Measurements from ENCODE around the gene NAPEPLD. TPM values are rescaled to one million over a fixed set of nuclear protein-coding genes. Genes with fewer than 3 reads are reported as not detected.
"Not testable (repeated sequence)": the region's sequence is repeated elsewhere in the genome, so short reads cannot be mapped to it uniquely, and the experiment has no call there.

The NAPEPLD gene
- total and polyA plus RNA-seq, 7 donors: 11.0 to 26.8 (median 12.2) TPM

DNA sequence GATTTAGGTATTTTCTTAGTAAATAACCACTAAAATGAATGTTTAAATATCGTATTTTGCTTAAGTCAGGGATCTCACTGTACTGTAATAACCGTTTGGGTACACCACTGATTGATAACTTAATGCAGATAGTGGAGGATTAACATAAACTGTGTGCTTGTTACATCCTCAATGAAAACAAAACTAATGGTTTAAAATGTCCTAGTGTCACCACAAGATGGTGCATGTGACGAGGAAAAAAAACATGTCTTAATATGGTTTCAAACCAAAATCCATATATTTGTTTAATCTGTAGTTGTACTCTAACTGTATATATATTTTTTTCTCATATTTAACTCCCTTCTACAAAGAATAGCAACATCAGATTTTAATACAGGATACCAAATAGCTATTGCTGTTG lies 54.8 kb downstream of the NAPEPLD start:
- Histone ChIP-seq H3K27ac (no peak overlapping the region), H3K27me3 (no peaks in the 10 kb centered on the region), H3K4me1 (no peaks in the 10 kb centered on the region), H3K36me3 (peaks cover 0 to 64% (median 5%) of the 10 kb centered on the region in 4 donors), H3K9me3 (no peaks in the 10 kb centered on the region), H3K4me3 (no peak overlapping the region)
- TF ChIP-seq EP300 (IDR thresholded peaks at IDR 0.05) (no peak), POLR2AphosphoS5 (IDR thresholded peaks at IDR 0.05) (no peak), POLR2A (IDR thresholded peaks at IDR 0.05) (no peak)
- TF ChIP-seq, protein P1, sequence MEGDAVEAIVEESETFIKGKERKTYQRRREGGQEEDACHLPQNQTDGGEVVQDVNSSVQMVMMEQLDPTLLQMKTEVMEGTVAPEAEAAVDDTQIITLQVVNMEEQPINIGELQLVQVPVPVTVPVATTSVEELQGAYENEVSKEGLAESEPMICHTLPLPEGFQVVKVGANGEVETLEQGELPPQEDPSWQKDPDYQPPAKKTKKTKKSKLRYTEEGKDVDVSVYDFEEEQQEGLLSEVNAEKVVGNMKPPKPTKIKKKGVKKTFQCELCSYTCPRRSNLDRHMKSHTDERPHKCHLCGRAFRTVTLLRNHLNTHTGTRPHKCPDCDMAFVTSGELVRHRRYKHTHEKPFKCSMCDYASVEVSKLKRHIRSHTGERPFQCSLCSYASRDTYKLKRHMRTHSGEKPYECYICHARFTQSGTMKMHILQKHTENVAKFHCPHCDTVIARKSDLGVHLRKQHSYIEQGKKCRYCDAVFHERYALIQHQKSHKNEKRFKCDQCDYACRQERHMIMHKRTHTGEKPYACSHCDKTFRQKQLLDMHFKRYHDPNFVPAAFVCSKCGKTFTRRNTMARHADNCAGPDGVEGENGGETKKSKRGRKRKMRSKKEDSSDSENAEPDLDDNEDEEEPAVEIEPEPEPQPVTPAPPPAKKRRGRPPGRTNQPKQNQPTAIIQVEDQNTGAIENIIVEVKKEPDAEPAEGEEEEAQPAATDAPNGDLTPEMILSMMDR (IDR thresholded peaks at IDR 0.05): no peak
- 26 to 63% methylated on average over 3 of the region's 3 CpGs for WGBS, 2 donors
- no peak for DNase-seq
- intact Hi-C loops (cut with DNase I): no loop called here

DNA sequence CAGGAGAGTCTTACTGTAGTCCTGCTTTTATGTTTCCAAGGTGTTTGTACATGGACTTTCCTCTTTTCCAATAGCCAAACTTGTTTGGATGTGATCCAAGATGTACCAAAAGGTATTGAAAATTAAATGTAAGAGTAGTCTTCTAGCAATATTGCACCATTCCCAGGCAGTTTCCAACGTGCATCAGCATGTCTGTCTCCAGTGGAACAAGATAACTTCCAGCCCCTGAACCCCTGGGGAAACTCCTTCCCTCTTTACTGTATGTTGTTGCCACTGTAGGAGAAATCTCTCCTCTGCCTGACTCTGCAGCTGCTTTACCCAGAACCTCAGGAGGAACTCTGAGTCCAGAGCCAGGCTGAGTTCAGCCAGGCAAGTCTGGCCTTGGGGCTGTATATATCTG lies 55.5 kb downstream of the NAPEPLD start:
- intact Hi-C loops (cut with DNase I): no loop called here
- no peaks in the 10 kb centered on the region for H3K9me3 ChIP-seq
- no peak for DNase-seq
- no peak for TF ChIP-seq POLR2A (IDR thresholded peaks at IDR 0.05)
- TF ChIP-seq POLR2AphosphoS5 (IDR thresholded peaks at IDR 0.05): no peak
- TF ChIP-seq, protein P1 (IDR thresholded peaks at IDR 0.05): no peak
- TF ChIP-seq EP300 (IDR thresholded peaks at IDR 0.05): no peak
- peaks cover 0 to 71% (median 8%) of the 10 kb centered on the region in 4 donors for H3K36me3 ChIP-seq
- H3K27ac ChIP-seq: no peak overlapping the region
- no peaks in the 10 kb centered on the region for H3K4me1 ChIP-seq
- 52 to 67% methylated on average over 1 of the region's 1 CpG for WGBS, 2 donors
- H3K27me3 ChIP-seq: no peaks in the 10 kb centered on the region
- no peak overlapping the region for H3K4me3 ChIP-seq

DNA sequence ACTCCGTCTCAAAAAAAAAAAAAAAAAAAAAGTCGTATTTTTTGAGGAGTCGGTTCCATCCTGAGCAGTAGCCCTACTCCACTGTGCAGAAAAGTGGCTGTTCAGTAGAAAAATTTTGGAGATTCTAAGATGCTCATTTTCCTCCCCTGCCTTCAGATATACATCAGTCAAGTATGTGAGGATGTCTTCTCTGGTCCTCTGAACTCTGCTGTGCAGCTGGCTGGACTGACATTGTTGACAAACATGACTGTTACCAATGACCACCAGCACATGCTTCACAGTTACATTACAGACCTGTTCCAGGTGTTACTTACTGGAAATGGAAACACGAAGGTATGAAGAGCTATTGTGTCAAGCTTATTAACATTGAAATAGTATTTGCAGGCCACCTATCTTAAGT lies 56.6 kb downstream of the NAPEPLD start:
- H3K9me3 ChIP-seq; H3K4me3 ChIP-seq; intact Hi-C loops (cut with DNase I); DNase-seq; H3K4me1 ChIP-seq; H3K27ac ChIP-seq; H3K27me3 ChIP-seq: not testable (repeated sequence)
- H3K36me3 ChIP-seq: peaks cover 0 to 72% (median 8%) of the 10 kb centered on the region in 4 donors
- whole genome bisulfite sequencing, 2 donors: 59 to 77% methylated on average over 4 of the region's 4 CpGs

DNA sequence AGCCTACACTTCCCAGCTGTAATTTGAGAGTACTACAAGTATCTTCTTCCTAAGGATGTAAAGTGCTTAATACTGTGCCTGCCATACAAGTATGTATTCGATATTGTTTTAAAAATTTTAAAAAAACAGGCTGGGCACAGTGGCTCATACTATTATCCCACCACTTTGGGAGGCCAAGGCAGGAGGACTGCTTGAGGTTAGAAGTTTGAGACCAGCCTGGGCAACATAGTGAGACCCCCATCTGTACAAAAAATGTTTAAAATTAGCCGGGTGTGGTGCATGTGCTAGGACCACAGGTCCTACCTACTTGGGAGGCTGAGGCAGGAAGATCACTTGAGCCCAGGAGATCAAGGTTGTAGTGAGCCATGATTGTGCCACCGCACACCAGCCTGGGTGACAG lies 65.7 kb downstream of the NAPEPLD start:
- 91 to 95% methylated on average over 3 of the region's 3 CpGs for WGBS, 2 donors
- no peak overlapping the region for H3K27ac ChIP-seq
- intact Hi-C loops (cut with DNase I): no loop called here
- no peaks in the 10 kb centered on the region for H3K9me3 ChIP-seq
- H3K27me3 ChIP-seq: no peaks in the 10 kb centered on the region
- no peak overlapping the region for H3K4me3 ChIP-seq
- no peak for DNase-seq
- H3K4me1 ChIP-seq: no peaks in the 10 kb centered on the region
- H3K36me3 ChIP-seq: peaks cover 0 to 51% (median 9%) of the 10 kb centered on the region in 4 donors
- TF ChIP-seq, protein P1 (IDR thresholded peaks at IDR 0.05): no peak
- no peak for TF ChIP-seq POLR2AphosphoS5 (IDR thresholded peaks at IDR 0.05)
- no peak for TF ChIP-seq POLR2A (IDR thresholded peaks at IDR 0.05)
- TF ChIP-seq EP300 (IDR thresholded peaks at IDR 0.05): no peak

DNA sequence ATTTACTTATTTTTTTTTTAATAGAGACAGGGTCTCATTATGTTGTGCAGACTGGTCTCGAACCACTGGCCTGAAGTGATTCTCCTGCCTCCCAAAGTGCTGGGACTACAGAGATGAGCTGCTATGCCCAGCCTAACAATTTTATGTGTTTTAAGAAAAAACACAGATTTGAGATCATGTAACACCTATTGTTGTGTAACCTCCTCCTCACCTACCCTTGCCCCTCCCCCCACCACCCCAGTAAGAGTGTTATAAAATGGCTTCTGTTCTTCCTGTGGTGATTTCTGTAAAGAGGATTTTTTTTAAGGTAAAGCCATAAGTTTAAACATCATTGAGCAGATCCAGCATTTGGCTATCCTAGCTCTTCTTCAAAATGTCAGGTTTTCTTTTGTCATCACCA lies 66.4 kb downstream of the NAPEPLD start:
- DNase-seq: no peak
- TF ChIP-seq POLR2A (IDR thresholded peaks at IDR 0.05) (no peak), POLR2AphosphoS5 (IDR thresholded peaks at IDR 0.05) (no peak), EP300 (IDR thresholded peaks at IDR 0.05) (no peak)
- TF ChIP-seq, protein P1 (IDR thresholded peaks at IDR 0.05): no peak
- no peak overlapping the region for H3K27ac ChIP-seq
- no peak overlapping the region for H3K4me3 ChIP-seq
- no peaks in the 10 kb centered on the region for H3K9me3 ChIP-seq
- H3K4me1 ChIP-seq: no peaks in the 10 kb centered on the region
- intact Hi-C loops (cut with DNase I): no loop called here
- H3K27me3 ChIP-seq: no peaks in the 10 kb centered on the region
- H3K36me3 ChIP-seq: peaks cover 0 to 44% (median 9%) of the 10 kb centered on the region in 4 donors
- 92 to 98% methylated on average over 1 of the region's 1 CpG for WGBS, 2 donors

Measured in sigmoid colon (tissue), 7 donors.